CD4-positive, alpha-beta T cell treated with Interleukin-15 for 4 hours (primary cell): ENCODE results near the gene ACACA.
"Not testable (repeated sequence)": the region's sequence is repeated elsewhere in the genome, so short reads cannot be mapped to it uniquely, and the experiment has no call there.

ENCODE experiments used
- DNase-seq: peaks from one replicate; pipeline ENCODE4 v3.0.0-alpha.2; 2020; ENCODE audit warnings: low spot score

The ACACA gene

GRCh38 chr17:37176723-37177122 lies 229.9 kb downstream of the ACACA start:
- no peak for DNase-seq

- no peak for DNase-seq
These were observed 232.4 kb downstream of the ACACA start for GRCh38 chr17:37174205-37174604.

- no peak for DNase-seq
These were observed 235.7 kb downstream of the ACACA start for GRCh38 chr17:37170881-37171425.

- no peak for DNase-seq
These were observed 237.8 kb downstream of the ACACA start for GRCh38 chr17:37168731-37169353.

GRCh38 chr17:37167756-37168155 lies 238.9 kb downstream of the ACACA start:
- DNase-seq = no peak

- DNase-seq = no peak
These were observed 242.6 kb downstream of the ACACA start for GRCh38 chr17:37164057-37164456.

- DNase-seq = no peak
These were observed 243.8 kb downstream of the ACACA start for GRCh38 chr17:37162800-37163199.

GRCh38 chr17:37160944-37161343 lies 245.7 kb downstream of the ACACA start:
- DNase-seq = no peak

- no peak for DNase-seq
These were observed 248.3 kb downstream of the ACACA start for GRCh38 chr17:37158290-37158689.

- DNase-seq = no peak
These were observed 258.5 kb downstream of the ACACA start for GRCh38 chr17:37148156-37148555.

GRCh38 chr17:37147301-37147812 lies 259.3 kb downstream of the ACACA start:
- peak; percentile 5 for DNase-seq

GRCh38 chr17:37146086-37147064 lies 260.3 kb downstream of the ACACA start:
- DNase-seq = no peak

- no peak for DNase-seq
These were observed 262.4 kb downstream of the ACACA start for GRCh38 chr17:37144075-37144701.

- not testable (repeated sequence) for DNase-seq
These were observed 263.1 kb downstream of the ACACA start for GRCh38 chr17:37143558-37143957.

- no peak for DNase-seq
These were observed 264.2 kb downstream of the ACACA start for GRCh38 chr17:37142294-37142896.

- DNase-seq = no peak
These were observed 268.0 kb downstream of the ACACA start for GRCh38 chr17:37138571-37139120.

- DNase-seq = no peak
These were observed 268.6 kb downstream of the ACACA start for GRCh38 chr17:37137906-37138514.

GRCh38 chr17:37137070-37137610 lies 269.5 kb downstream of the ACACA start:
- no peak for DNase-seq

GRCh38 chr17:37135576-37135975 lies 271.1 kb downstream of the ACACA start:
- DNase-seq = no peak

GRCh38 chr17:37134050-37134449 lies 272.6 kb downstream of the ACACA start:
- DNase-seq = no peak

GRCh38 chr17:37133136-37133535 lies 273.5 kb downstream of the ACACA start:
- no peak for DNase-seq
